Astrocyte (in vitro differentiated cells and primary cell): Measurements from ENCODE around the gene DDOST.

Experiments used
- CTCF ChIP-seq: IDR thresholded peaks from 2 replicates; pipeline ENCODE4 v1.5.1; 2011; ENCODE audit warnings: low read depth, mild to moderate bottlenecking, inconsistent platforms, low read length, moderate library complexity; ENCODE audit not compliant: insufficient read depth
- EZH2 ChIP-seq: IDR thresholded peaks from 2 replicates; pipeline ENCODE4 v1.6.1; 2012; ENCODE audit warnings: mild to moderate bottlenecking, low read length, inconsistent platforms; ENCODE audit not compliant: insufficient read depth

GRCh38 chr1:20691872-20692271 lies 30.7 kb upstream of the DDOST start:
- TF ChIP-seq EZH2 (no peak), CTCF (no peak)
